Measurements from ENCODE around the gene ADM5. TPM values are rescaled to one million over a fixed set of nuclear protein-coding genes. Genes with fewer than 3 reads are reported as not detected.

ADM5 gene
- total RNA-seq, 1 experiment from 2014 or later: 4.7 TPM

DNA sequence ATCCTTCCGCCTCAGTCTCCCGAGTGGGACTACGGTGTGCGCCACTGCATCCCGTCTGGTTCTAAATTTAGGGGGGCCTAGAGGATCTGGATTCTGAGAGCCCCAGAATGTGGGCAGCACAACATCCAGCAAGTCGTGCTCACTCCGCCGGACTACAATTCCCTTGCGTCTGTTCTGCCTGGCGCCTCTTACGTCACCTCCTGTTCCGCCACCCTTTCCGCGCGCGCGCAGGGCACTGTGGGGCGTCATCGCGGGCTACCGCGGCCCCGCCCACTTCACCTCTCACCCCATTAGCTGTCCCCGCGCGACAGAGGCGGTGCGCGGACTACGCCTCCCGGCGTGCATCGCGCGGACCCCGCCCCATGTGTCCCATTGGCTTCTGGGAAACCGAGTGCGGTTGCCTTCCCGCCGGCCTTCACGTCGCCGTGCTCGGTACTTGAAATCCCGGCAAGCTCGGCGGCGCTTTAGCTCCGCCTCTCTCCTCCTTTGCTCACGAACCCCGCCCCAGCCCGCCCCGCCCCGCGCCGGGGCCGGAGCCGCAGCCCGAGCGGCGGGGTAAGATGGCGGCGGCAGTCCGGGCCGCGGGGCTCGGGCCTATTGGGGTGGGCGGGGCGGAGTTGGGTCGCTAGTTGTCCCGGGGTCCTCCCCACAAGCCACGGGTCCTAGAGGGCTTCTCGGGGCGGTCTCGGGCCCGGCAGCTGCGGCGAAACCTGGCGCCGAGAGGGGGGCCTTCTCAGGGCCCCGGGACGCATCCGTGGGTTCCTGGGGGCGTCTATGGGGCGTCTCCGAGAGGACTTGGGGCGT lies 47.5 kb upstream of the ADM5 start, which contains the start of gene SCAF1:
SCAF1 (plus strand) TSS at position 522 of the 804 bp plus-strand sequence. CDS start 2,818 bp downstream, outside the sequence.
- in situ Hi-C loops (cut with HindIII; ENCODE audit: low pct_unique_long_range_greater_than_20kb, low sequenced_read_pairs) (no loop called here), intact Hi-C loops (cut with micrococcal nuclease; ENCODE audit: unreplicated experiment) (no loop called here)
- no peaks in the 10 kb centered on the region for H3K9me3 ChIP-seq (ENCODE audit: control insufficient read depth, insufficient read depth, low read depth, low read length)
- H3K4me3 ChIP-seq (ENCODE audit: low read depth in 2 of 2, low read length in 2 of 2): peak within 1 kb of the TSS; percentile 94 to 96
- peaks cover 4% of the 10 kb centered on the region; the same call in 1 of the 2 replicates for H3K36me3 ChIP-seq (ENCODE audit: control insufficient read depth, insufficient read depth, low read length)
- CTCF ChIA-PET: interaction anchor here (0.7 kb wide), 1 partner anchor 189 kb away, joined by 3 read pairs; the partner anchor contains the start of gene ALDH16A1
- TF ChIP-seq SIN3A (IDR thresholded peaks at IDR 0.05; ENCODE audit: borderline replicate concordance, insufficient read depth, low read depth, low read length): 0 out of 2 replicates have a peak, but pooled peaks have one; percentile 46
- TF ChIP-seq TCF7L2 (IDR thresholded peaks at IDR 0.05; ENCODE audit: low read depth, low read length): no peak
- no peak for TF ChIP-seq CTCF (IDR thresholded peaks at IDR 0.05)
- peak; percentile 51; the same call in 1 of the 2 replicates for TF ChIP-seq POLR2AphosphoS5 (IDR thresholded peaks at IDR 0.05; ENCODE audit: low read depth, low read length)
- no peak for TF ChIP-seq REST (IDR thresholded peaks at IDR 0.05; ENCODE audit: insufficient read depth in 1 of 2, low read depth in 2 of 2, low read length in 1 of 2)
- H3K4me1 ChIP-seq (ENCODE audit: control insufficient read depth, insufficient read depth, low read length): peaks cover 16% of the 10 kb centered on the region
- H3K27me3 ChIP-seq (ENCODE audit: control insufficient read depth, insufficient read depth, low read length): no peaks in the 10 kb centered on the region
- BruUV-seq (replicated peaks): no TSS peak
- DNase-seq (ENCODE audit: low read depth, low spot score) (peak; percentile 74), ATAC-seq (peak; percentile 74)
- POLR2A ChIA-PET: interaction anchor here (0.5 to 1.0 kb wide), 4 partner anchors 12 to 95 kb away, joined by 3 to 5 read pairs (median 3); no protein-coding TSS in a partner anchor
- peak within 1 kb of the TSS; percentile 99 for H3K27ac ChIP-seq (ENCODE audit: low read length)

DNA sequence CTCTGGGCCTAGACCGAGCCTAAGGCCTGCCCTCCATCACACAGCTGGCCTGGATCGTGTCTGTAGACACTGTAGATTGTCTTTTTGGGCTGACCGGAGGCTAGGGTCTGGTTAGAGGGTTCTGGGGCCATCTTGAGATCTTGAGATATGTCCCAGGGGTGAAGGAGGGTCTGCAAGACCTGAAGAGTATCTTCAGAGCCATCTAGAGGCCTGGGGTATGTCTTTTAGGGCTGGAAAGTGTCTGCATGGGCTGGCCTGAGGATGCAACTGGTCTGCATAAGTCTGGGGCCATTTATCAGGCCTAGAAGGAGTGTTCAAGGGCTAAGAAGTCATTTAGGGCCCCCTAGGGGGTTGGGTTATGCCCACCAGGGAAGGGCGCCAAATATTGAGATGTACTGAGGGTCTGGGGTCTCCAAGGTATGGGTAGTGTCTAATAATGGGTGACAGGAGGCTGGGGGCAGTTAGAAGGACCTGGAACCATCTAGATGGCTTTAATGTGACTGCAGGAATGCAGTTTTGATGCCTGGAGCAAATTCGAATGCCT lies 46.8 kb upstream of the ADM5 start:
- BruUV-seq (replicated peaks): no TSS peak
- ATAC-seq (no peak), DNase-seq (ENCODE audit: low read depth, low spot score) (no peak)
- ChIA-PET POLR2A (interaction anchor here (0.5 to 1.0 kb wide), 3 partner anchors 13 to 96 kb away, joined by 3 to 5 read pairs (median 3); no protein-coding TSS in a partner anchor), CTCF (no interaction called here)
- intact Hi-C loops (cut with micrococcal nuclease; ENCODE audit: unreplicated experiment): no loop called here
- Histone ChIP-seq H3K27ac (ENCODE audit: low read length) (peak overlapping the region; percentile 91), H3K4me3 (ENCODE audit: low read depth in 2 of 2, low read length in 2 of 2) (peak overlapping the region; percentile 94 to 96), H3K9me3 (ENCODE audit: control insufficient read depth, insufficient read depth, low read depth, low read length) (no peaks in the 10 kb centered on the region), H3K4me1 (ENCODE audit: control insufficient read depth, insufficient read depth, low read length) (peaks cover 16% of the 10 kb centered on the region), H3K27me3 (ENCODE audit: control insufficient read depth, insufficient read depth, low read length) (no peaks in the 10 kb centered on the region), H3K36me3 (ENCODE audit: control insufficient read depth, insufficient read depth, low read length) (peaks cover 4% of the 10 kb centered on the region; the same call in 1 of the 2 replicates)
- TF ChIP-seq REST (IDR thresholded peaks at IDR 0.05; ENCODE audit: insufficient read depth in 1 of 2, low read depth in 2 of 2, low read length in 1 of 2) (no peak), POLR2AphosphoS5 (IDR thresholded peaks at IDR 0.05; ENCODE audit: low read depth, low read length) (no peak), SIN3A (IDR thresholded peaks at IDR 0.05; ENCODE audit: borderline replicate concordance, insufficient read depth, low read depth, low read length) (no peak), CTCF (IDR thresholded peaks at IDR 0.05) (no peak), TCF7L2 (IDR thresholded peaks at IDR 0.05; ENCODE audit: low read depth, low read length) (no peak)
- in situ Hi-C loops (cut with HindIII; ENCODE audit: low pct_unique_long_range_greater_than_20kb, low sequenced_read_pairs): no loop called here

Data from Panc1 (cell line).